ENCODE data around the gene GSKIP. TPM values are rescaled to one million over a fixed set of nuclear protein-coding genes. Genes with fewer than 3 reads are reported as not detected.
A peak's percentile ranks its signal among the peaks of the same experiment; 100 is the strongest.

The GSKIP gene
- total RNA-seq, 1 donor from 2014 or later, result 22.7 TPM

DNA sequence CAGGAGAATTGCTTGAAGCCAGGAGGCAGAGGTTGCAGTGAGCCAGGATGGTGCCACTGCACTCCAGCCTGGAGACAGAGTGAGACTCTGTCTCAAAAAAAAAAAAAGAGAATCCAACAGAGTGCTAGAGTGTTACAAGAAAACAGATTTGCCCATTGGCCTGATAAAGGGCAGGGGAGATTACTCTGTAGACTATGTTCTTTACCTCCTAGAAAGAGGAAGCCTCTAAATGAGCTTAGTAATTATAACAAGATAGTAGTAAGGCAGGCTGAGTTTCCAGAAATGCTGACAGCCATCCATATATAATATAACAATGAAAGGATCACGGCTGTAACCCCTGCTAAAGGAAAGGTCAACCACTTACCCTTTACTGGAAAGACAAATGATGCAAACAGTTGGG is 53.0 kb downstream of the GSKIP start:
- no peak for DNase-seq (ENCODE audit: low spot score)

DNA sequence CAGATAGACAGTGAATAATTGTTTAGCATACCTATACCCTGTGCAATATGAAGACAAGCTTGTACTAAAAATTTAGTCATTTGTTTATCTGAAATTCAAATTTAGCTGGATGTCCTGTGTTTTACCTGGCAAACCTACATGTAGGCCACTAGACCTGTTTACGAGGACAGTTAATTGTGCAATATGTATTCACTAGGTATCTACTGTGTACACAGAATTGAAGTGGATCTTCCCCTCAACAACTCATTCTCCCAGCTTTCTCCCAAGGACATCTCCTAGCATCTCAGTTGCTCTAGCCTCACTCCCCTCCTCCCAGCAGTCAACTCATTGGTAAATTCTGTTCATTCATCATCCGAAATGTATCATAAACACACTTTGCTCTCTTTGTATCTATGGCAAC is 53.9 kb downstream of the GSKIP start:
- no peak for DNase-seq (ENCODE audit: low spot score)

DNA sequence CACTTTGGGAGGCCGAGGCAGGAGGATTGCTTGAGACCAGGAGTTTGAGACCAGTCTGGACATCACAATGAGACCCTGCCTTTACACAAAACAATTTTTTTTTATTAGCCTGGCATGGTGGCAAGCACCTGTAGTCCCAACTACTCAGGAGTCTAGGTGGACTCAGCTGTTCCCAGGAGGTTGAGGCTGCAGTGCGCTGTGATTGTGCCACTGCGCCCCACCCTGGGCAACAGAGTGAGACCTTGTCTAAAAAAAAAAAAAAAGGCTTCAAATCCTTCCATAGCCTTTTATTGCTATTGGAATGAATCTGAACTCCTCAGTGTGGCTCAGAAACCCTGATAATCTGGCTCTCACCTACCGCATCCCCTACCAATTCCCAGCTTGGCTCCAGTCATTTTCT is 54.7 kb downstream of the GSKIP start:
- DNase-seq (ENCODE audit: low spot score), result no peak

DNA sequence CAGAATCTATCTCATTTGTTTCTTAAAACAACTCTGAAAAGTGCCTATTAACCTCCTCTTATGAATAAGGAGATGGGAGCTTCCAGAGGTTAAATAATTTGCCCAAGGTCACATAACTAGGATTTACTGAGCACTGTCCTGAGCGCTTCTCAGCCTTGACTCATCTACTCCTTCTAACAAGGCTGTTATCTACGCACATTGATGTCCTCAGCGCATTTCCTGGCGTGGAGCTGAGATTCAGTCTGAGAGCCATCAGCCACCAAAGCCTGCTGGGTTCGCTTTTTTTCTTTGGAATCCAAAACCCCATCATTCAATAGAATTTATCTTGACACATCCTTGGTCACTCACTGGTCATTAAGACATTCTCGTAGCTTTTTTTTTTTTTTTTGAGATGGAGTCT is 57.9 kb downstream of the GSKIP start:
- DNase-seq (ENCODE audit: low spot score), result no peak

DNA sequence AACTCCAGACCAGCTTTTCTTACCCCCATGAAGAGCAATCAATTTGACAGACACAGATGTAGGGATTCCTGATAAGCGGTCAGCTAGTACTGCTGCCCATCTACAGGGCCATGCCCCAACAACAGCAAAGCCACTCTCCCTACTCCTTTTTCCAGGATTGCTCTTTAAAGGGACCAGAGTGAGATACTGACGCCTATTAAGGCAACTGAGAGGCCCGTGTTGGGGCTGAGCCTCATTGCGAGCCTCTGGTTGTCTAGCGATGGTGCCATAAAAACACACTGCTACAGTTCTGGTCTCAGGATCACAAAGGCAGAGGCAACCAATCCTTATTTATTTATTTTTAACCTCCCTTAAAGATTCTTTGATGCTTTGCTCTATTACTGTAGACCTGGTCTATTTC is 59.7 kb downstream of the GSKIP start:
- DNase-seq (ENCODE audit: low spot score), result no peak

DNA sequence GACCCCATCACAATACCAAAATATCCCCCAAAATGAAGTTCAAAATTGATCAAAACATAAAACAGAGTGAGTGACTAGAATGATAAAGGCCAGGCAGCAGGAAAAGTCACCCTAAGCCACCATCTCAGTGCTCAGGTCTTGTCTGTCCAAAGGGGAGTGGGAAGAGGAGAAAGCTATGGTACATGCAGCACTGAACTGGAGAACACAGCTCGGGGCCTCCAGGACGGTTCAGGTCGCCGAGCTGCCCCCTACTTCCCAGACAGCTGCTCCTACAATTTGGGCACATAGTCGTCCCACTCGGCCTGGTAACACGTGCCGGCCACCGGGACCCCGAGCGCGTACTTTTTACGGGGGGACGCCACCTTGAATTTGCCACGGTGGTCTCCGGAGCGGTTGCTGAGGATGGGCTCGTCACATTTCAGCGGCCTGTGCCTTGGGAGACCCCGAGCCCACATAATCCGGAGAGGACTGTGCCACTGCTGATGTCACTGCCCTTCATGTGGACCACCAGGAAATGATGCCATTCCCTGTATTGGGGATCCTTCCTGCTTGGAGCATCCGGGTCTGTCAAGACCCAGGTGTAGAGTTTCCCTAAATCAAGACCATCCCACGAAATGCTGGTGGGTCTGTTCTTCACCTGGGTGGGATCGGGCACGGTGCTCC is 60.3 kb downstream of the GSKIP start:
- no peak for DNase-seq (ENCODE audit: low spot score)

DNA sequence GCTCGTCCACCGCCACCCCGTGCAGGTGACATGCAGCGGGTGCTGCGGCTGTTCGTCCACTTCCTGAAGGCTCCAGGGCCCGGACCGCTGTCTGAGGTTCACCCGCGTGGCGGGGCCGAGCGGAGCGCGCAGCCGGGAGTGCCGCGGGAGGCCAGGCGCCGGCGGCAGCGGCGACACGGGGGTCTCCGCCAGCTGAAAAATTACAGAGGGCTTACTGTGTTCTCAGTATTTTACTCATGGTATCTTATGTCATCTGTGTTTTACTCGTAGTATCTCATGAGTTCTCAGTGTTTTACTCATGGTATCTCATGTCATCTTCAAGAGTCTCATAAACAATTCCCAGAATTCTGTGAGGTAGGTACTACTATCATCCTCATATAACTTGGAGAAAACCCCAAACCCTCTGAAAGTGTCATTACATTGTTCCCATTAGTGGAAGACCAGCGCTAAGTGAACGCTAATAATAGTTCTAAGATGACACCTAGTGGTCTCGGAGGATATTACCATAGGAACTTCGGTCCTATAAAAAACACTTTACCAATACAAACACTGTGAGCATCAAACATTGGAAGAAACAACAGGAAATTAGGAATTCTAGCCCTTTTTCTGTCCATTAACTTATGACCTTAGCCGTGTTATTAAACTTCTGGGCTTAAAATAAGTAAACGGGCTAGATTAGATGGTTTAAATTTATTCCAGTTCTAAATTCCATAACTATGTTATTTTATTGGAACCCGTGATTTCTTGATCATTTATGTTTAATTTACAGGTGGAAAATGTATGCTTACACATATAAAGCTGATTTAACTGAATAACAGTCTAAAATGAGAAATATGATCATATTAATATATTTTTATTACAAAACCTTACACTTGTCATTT is 61.0 kb downstream of the GSKIP start:
- peak; percentile 34 for DNase-seq (ENCODE audit: low spot score)

DNA sequence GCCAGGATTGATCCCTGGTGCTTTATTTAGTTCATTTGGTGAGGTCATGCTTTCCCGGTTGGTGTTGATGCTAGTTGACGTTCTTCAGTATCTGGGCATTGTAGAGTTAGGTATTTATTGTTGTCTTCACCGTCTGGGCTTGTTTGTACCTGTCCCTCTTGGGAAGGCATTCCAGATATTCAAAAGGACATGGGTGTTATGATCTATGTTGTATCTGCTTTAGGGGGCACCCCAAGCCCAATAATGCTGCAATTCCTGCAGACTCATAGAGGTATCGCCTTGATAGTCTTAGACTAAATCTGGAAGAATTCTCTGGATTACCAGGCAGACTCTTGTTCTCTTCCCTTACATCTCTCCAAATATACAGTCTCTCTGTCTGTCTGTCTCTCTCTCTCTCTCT is 70.7 kb downstream of the GSKIP start:
- no peak for DNase-seq (ENCODE audit: low spot score)

Other genes starting within 250 kb of the GSKIP start
- 14.5 TPM for gene BDKRB2, start 158.7 kb upstream of the GSKIP start, total RNA-seq
- 4.1 TPM for gene BDKRB1, start 107.3 kb upstream of the GSKIP start, total RNA-seq
- 24.5 TPM for gene ATG2B, start 185 bp upstream of the GSKIP start, total RNA-seq
- gene AK7, start 28.6 kb downstream of the GSKIP start, total RNA-seq, result 11.1 TPM
- 175 TPM for gene PAPOLA, start 138.9 kb downstream of the GSKIP start, total RNA-seq